Measurements from ENCODE around the gene MS4A8. TPM values are rescaled to one million over a fixed set of nuclear protein-coding genes. Genes with fewer than 3 reads are reported as not detected.

Gene MS4A8
- total RNA-seq, 2 donors from 2014 or later: not detected

GRCh38 chr11:60761436-60762190 is 62.2 kb downstream of the MS4A8 start:
- no peaks in the 10 kb centered on the region for H3K36me3 Mint-ChIP-seq
- peaks cover 16 to 47% of the 10 kb centered on the region in 2 donors for H3K27me3 Mint-ChIP-seq
- H3K4me1 Mint-ChIP-seq (ENCODE audit: low read depth in 2 of 2): no peaks in the 10 kb centered on the region
- no peak overlapping the region for H3K27ac Mint-ChIP-seq
- no peak for DNase-seq (ENCODE audit: low spot score)
- H3K9me3 Mint-ChIP-seq: no peaks in the 10 kb centered on the region
- no peak for ATAC-seq
- no peak overlapping the region for H3K4me3 Mint-ChIP-seq

GRCh38 chr11:60762851-60763691 is 63.7 kb downstream of the MS4A8 start:
- no peaks in the 10 kb centered on the region for H3K4me1 Mint-ChIP-seq (ENCODE audit: low read depth in 2 of 2)
- no peaks in the 10 kb centered on the region for H3K36me3 Mint-ChIP-seq
- no peak for ATAC-seq
- H3K27ac Mint-ChIP-seq: no peak overlapping the region
- DNase-seq (ENCODE audit: low spot score): no peak
- peaks cover 19 to 48% of the 10 kb centered on the region in 2 donors for H3K27me3 Mint-ChIP-seq
- no peak overlapping the region for H3K4me3 Mint-ChIP-seq
- H3K9me3 Mint-ChIP-seq: no peaks in the 10 kb centered on the region

GRCh38 chr11:60763692-60764369 is 64.4 kb downstream of the MS4A8 start:
- no peak overlapping the region for H3K4me3 Mint-ChIP-seq
- peaks cover 24 to 50% of the 10 kb centered on the region in 2 donors for H3K27me3 Mint-ChIP-seq
- no peak for ATAC-seq
- H3K9me3 Mint-ChIP-seq: no peaks in the 10 kb centered on the region
- DNase-seq (ENCODE audit: low spot score): no peak
- no peaks in the 10 kb centered on the region for H3K36me3 Mint-ChIP-seq
- H3K27ac Mint-ChIP-seq: no peak overlapping the region
- no peaks in the 10 kb centered on the region for H3K4me1 Mint-ChIP-seq (ENCODE audit: low read depth in 2 of 2)

- DNase-seq (ENCODE audit: low spot score) (no peak), ATAC-seq (no peak)
- H3K4me1 Mint-ChIP-seq (ENCODE audit: low read depth in 2 of 2): no peaks in the 10 kb centered on the region
Measured at GRCh38 chr11:60764879-60765278, 65.5 kb downstream of the MS4A8 start.

GRCh38 chr11:60765355-60765754 is 65.9 kb downstream of the MS4A8 start:
- no peak overlapping the region for H3K27ac Mint-ChIP-seq
- no peaks in the 10 kb centered on the region for H3K9me3 Mint-ChIP-seq
- no peaks in the 10 kb centered on the region for H3K4me1 Mint-ChIP-seq (ENCODE audit: low read depth in 2 of 2)
- H3K4me3 Mint-ChIP-seq: no peak overlapping the region
- peaks cover 15 to 37% of the 10 kb centered on the region in 2 donors for H3K27me3 Mint-ChIP-seq
- DNase-seq (ENCODE audit: low spot score) (no peak), ATAC-seq (no peak)
- no peaks in the 10 kb centered on the region for H3K36me3 Mint-ChIP-seq

More at GRCh38 chr11:60764879-60765278, 65.5 kb downstream of the MS4A8 start:
- peaks cover 20 to 42% of the 10 kb centered on the region in 2 donors for H3K27me3 Mint-ChIP-seq
- no peak overlapping the region for H3K4me3 Mint-ChIP-seq
- no peaks in the 10 kb centered on the region for H3K36me3 Mint-ChIP-seq
- H3K9me3 Mint-ChIP-seq: no peaks in the 10 kb centered on the region
- H3K27ac Mint-ChIP-seq: no peak overlapping the region

Other genes starting within 250 kb of the MS4A8 start
- 1 to 10 TPM in 1 of 2 donors, not detected in 1; 2.4 TPM for gene MS4A1, start 243.8 kb upstream of the MS4A8 start, total RNA-seq
- gene MS4A12, start 206.8 kb upstream of the MS4A8 start, total RNA-seq: not detected
- not detected for gene MS4A13, start 184.2 kb upstream of the MS4A8 start, total RNA-seq
- not detected for gene MS4A18, start 25.1 kb downstream of the MS4A8 start, total RNA-seq
- not detected for gene MS4A15, start 57.3 kb downstream of the MS4A8 start, total RNA-seq
- gene MS4A10, start 85.7 kb downstream of the MS4A8 start, total RNA-seq: not detected
- gene CCDC86, start 142.5 kb downstream of the MS4A8 start, total RNA-seq: 10 to 100 TPM; 45.0 to 78.7 TPM
- under 1 TPM; 0.12 to 0.86 TPM for gene PTGDR2, start 156.3 kb downstream of the MS4A8 start, total RNA-seq
- not detected for gene ZP1, start 167.9 kb downstream of the MS4A8 start, total RNA-seq
- 100 to 1,000 TPM; 110 to 182 TPM for gene PRPF19, start 207.0 kb downstream of the MS4A8 start, total RNA-seq
- 100 to 1,000 TPM in 1 of 2 donors, 10 to 100 TPM in 1; 81.8 to 105 TPM for gene TMEM109, start 214.5 kb downstream of the MS4A8 start, total RNA-seq
- gene TMEM132A, start 224.8 kb downstream of the MS4A8 start, total RNA-seq: under 1 TPM in 1 of 2 donors, not detected in 1; 0.10 TPM